ENCODE measurements around the gene ZNF215.

DNA sequence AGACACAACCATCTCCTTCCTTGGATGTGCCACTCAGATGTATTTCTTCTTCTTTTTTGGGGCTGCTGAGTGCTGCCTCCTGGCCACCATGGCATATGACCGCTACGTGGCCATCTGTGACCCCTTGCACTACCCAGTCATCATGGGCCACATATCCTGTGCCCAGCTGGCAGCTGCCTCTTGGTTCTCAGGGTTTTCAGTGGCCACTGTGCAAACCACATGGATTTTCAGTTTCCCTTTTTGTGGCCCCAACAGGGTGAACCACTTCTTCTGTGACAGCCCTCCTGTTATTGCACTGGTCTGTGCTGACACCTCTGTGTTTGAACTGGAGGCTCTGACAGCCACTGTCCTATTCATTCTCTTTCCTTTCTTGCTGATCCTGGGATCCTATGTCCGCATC is 49.3 kb upstream of the ZNF215 start:
- no peak for TF ChIP-seq POLR2A (IDR thresholded peaks at IDR 0.05)
- TF ChIP-seq, protein P1, sequence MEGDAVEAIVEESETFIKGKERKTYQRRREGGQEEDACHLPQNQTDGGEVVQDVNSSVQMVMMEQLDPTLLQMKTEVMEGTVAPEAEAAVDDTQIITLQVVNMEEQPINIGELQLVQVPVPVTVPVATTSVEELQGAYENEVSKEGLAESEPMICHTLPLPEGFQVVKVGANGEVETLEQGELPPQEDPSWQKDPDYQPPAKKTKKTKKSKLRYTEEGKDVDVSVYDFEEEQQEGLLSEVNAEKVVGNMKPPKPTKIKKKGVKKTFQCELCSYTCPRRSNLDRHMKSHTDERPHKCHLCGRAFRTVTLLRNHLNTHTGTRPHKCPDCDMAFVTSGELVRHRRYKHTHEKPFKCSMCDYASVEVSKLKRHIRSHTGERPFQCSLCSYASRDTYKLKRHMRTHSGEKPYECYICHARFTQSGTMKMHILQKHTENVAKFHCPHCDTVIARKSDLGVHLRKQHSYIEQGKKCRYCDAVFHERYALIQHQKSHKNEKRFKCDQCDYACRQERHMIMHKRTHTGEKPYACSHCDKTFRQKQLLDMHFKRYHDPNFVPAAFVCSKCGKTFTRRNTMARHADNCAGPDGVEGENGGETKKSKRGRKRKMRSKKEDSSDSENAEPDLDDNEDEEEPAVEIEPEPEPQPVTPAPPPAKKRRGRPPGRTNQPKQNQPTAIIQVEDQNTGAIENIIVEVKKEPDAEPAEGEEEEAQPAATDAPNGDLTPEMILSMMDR (IDR thresholded peaks at IDR 0.05): no peak

All from body of pancreas (tissue), 4 donors.